HepG2 (cell line): ENCODE results near the gene NPFFR1. TPM values are rescaled to one million over a fixed set of nuclear protein-coding genes. Genes with fewer than 3 reads are reported as not detected.

Source experiments
- ARID4A ChIP-seq: sonication (generic); formaldehyde crosslinking; IDR thresholded peaks from 2 replicates; pipeline ENCODE4 v1.5.0; 2020; ENCODE audit warnings: mild to moderate bottlenecking, missing genetic modification reagents, borderline replicate concordance
- GATAD2A ChIP-seq: IDR thresholded peaks from 2 replicates; pipeline ENCODE4 v1.6.1; 2016
- GFI1 ChIP-seq: sonication (generic); formaldehyde crosslinking; IDR thresholded peaks from 2 replicates; pipeline ENCODE4 v1.5.0; 2020; ENCODE audit warnings: missing genetic modification reagents, mild to moderate bottlenecking, borderline replicate concordance
- GMEB2 ChIP-seq: IDR thresholded peaks from 2 replicates; pipeline ENCODE4 v1.6.1; 2016; ENCODE audit warnings: missing biosample characterization, missing genetic modification reagents, low read depth
- GTF3A ChIP-seq: sonication (generic); formaldehyde crosslinking; conservative IDR thresholded peaks from 2 replicates; pipeline ENCODE4 v1.4.0; 2020; ENCODE audit warnings: mild to moderate bottlenecking, missing genetic modification reagents
- PAF1 ChIP-seq: IDR thresholded peaks from 2 replicates; pipeline ENCODE4 v1.6.1; 2016; ENCODE audit warnings: missing genetic modification reagents, missing compliant biosample characterization
- PHF5A ChIP-seq: IDR thresholded peaks from one replicate; pipeline ENCODE4 v1.6.1; 2018; ENCODE audit warnings: low read depth, missing genetic modification reagents; ENCODE audit not compliant: unreplicated experiment
- TIGD3 ChIP-seq: sonication (generic); formaldehyde crosslinking; IDR thresholded peaks from 2 replicates; pipeline ENCODE4 v1.5.1; 2020; ENCODE audit warnings: mild to moderate bottlenecking, missing genetic modification reagents, borderline replicate concordance
- ZBTB39 ChIP-seq: sonication (generic); formaldehyde crosslinking; IDR thresholded peaks from 2 replicates; pipeline ENCODE4 v1.5.0; 2020; ENCODE audit warnings: missing genetic modification reagents
- ZMAT3 ChIP-seq: sonication (generic); formaldehyde crosslinking; conservative IDR thresholded peaks from 2 replicates; pipeline ENCODE4 v1.7.0; 2021; ENCODE audit warnings: missing genetic modification reagents
- ZNF280B ChIP-seq: sonication (generic); formaldehyde crosslinking; IDR thresholded peaks from 2 replicates; pipeline ENCODE4 v1.5.0; 2020; ENCODE audit warnings: missing genetic modification reagents, mild to moderate bottlenecking, borderline replicate concordance
- ZNF784 ChIP-seq: sonication (generic); formaldehyde crosslinking; IDR thresholded peaks from 2 replicates; pipeline ENCODE4 v1.5.1; 2020; ENCODE audit warnings: missing genetic modification reagents, mild to moderate bottlenecking, borderline replicate concordance
- ZSCAN20 ChIP-seq: sonication (generic); formaldehyde crosslinking; IDR thresholded peaks from 2 replicates; pipeline ENCODE4 v1.4.0; 2020; ENCODE audit warnings: missing genetic modification reagents, mild to moderate bottlenecking, borderline replicate concordance
- polyA plus RNA-seq, 8 experiments: library from polyadenylated mRNA; depleted of rRNA in 3 of 8; stranded (reverse) in 7 of 8; unstranded in 1 of 8; fragments of >200 nt; fragmentation: Illumina TruSeq in 4 of 8; extraction: Trizol in 4 of 8; gene quantifications; 2 replicates each; pipeline versions ENCODE4 v1.2.1 to v1.2.3, GENCODE V29; 2011 to 2016; ENCODE audit warnings: low read depth in 4 of 8, missing spikeins in 1 of 8, mixed read lengths in 1 of 8; ENCODE audit not compliant: insufficient read depth in 1 of 8
- total RNA-seq, 5 experiments: library from RNA; depleted of rRNA; stranded (reverse); fragments of >200 nt; fragmentation: Illumina TruSeq; extraction: Trizol; gene quantifications; 2 replicates each; pipeline ENCODE4 v1.2.3, GENCODE V29; 2016; ENCODE audit warnings: low read depth in 1 of 5

NPFFR1 gene
- total and polyA plus RNA-seq, 2 of the 13 experiments (the other 11 are each of a cell fraction or from before 2014, with no cell fraction given) = under 0.01 TPM; not detected in 1

- TF ChIP-seq PHF5A (CRISPR knock-in tag) (peak; percentile 27), TIGD3 (CRISPR knock-in tag) (peak; percentile 40; the same call in 1 of the 2 replicates), GATAD2A (CRISPR knock-in tag) (peak; percentile 83), GTF3A (CRISPR knock-in tag) (peak; percentile 92), ZSCAN20 (CRISPR knock-in tag) (peak; percentile 41; the same call in 1 of the 2 replicates), ARID4A (CRISPR knock-in tag) (peak; percentile 97), GMEB2 (CRISPR knock-in tag) (no peak), ZMAT3 (CRISPR knock-in tag) (peak; percentile 82; the same call in 1 of the 2 replicates), ZNF784 (CRISPR knock-in tag) (peak; percentile 90; the same call in 1 of the 2 replicates), PAF1 (CRISPR knock-in tag) (no peak), ZNF280B (CRISPR knock-in tag) (peak; percentile 73), ZBTB39 (CRISPR knock-in tag) (peak; percentile 91), GFI1 (CRISPR knock-in tag) (peak; percentile 71; the same call in 1 of the 2 replicates)
These were observed 40.0 kb upstream of the NPFFR1 start (continued) for GRCh38 chr10:70323697-70324338.
